ENCODE results near the gene RPL26.

- TF ChIP-seq CTCF (IDR thresholded peaks at IDR 0.05; ENCODE audit: low read depth, low read length, poor library complexity, severe bottlenecking) (no peak), EZH2phosphoT487 (IDR thresholded peaks at IDR 0.05; ENCODE audit: borderline replicate concordance, low read length) (no peak)
These were observed 10.6 kb downstream of the RPL26 start for GRCh38 chr17:8372422-8372821.
